MM.1S (cell line): ENCODE data around the gene HECW1.

Experiments
- CTCF ChIP-seq: fragments of 300-600 bp; sonication (generic); IDR thresholded peaks from 2 replicates; pipeline ENCODE4 v1.5.1; 2016; ENCODE audit warnings: antibody characterized with exemption, low read length, mixed read lengths
- EZH2 ChIP-seq: fragments of 300-600 bp; sonication (generic); optimal IDR thresholded peaks from 2 replicates; pipeline ENCODE3; 2017; ENCODE audit warnings: low read depth, mild to moderate bottlenecking, antibody characterized with exemption, low read length, mixed read lengths

- TF ChIP-seq CTCF (no peak), EZH2 (no peak)
These were observed 5.4 kb downstream of the HECW1 start for GRCh38 chr7:43117861-43118260.
